ENCODE data around the gene CCSER1.

CCSER1 gene

GRCh38 chr4:91596718-91597117, 1469.5 kb downstream of the CCSER1 start:
- no peaks in the 10 kb centered on the region for H3K36me3 ChIP-seq
- TF ChIP-seq CTCF (IDR thresholded peaks at IDR 0.05; ENCODE audit: low read depth, low read length): no peak
- no peaks in the 10 kb centered on the region for H3K4me1 ChIP-seq
- no peaks in the 10 kb centered on the region for H3K27me3 ChIP-seq
- no peak for DNase-seq
- no peak overlapping the region for H3K4me3 ChIP-seq (ENCODE audit: low read depth, low read length)
- no peaks in the 10 kb centered on the region for H3K9me3 ChIP-seq

DNA sequence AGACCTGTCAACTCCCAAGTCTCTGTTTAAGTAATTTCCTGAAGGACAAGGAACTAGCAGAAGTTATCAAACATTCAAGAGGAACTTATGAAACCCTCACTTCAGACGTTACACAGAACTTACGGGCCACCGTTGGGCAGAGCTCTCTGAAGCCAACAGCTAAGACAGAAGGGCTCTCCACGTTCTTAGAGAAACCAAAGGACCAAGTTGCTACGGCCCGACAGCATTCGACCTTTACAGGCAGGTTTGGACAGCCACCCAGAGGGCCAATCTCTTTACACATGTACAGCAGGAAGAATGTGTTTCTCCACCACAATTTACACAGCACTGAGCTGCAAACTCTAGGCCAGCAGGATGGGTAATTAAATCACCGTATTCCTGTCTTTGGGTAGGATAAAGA, 1471.5 kb downstream of the CCSER1 start:
- Histone ChIP-seq H3K9me3 (no peaks in the 10 kb centered on the region), H3K36me3 (no peaks in the 10 kb centered on the region), H3K4me3 (ENCODE audit: low read depth, low read length) (no peak overlapping the region), H3K27me3 (no peaks in the 10 kb centered on the region), H3K4me1 (no peaks in the 10 kb centered on the region)
- TF ChIP-seq CTCF (IDR thresholded peaks at IDR 0.05; ENCODE audit: low read depth, low read length): no peak
- no peak for DNase-seq

DNA sequence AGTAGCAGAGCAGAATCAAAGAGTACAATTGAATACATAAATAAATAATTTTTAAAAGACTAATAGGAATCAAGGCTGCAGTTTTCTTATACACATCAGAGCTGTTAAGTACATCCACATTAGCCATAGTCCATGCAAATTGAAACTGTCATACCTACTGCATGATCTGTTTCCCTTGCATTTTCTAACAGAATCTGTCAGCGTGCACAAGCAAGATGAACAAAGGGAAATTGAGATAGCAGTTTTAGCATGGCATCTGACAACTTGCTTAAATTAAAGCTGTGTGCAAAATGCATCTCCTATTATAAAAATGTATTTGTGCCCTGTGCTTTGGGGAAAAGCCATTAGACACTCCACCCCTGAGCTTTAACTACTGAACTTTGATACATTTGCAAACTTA, 1473.1 kb downstream of the CCSER1 start:
- Histone ChIP-seq H3K27me3 (no peaks in the 10 kb centered on the region), H3K4me1 (no peaks in the 10 kb centered on the region), H3K36me3 (no peaks in the 10 kb centered on the region), H3K9me3 (no peaks in the 10 kb centered on the region), H3K4me3 (ENCODE audit: low read depth, low read length) (no peak overlapping the region)
- DNase-seq: no peak
- no peak for TF ChIP-seq CTCF (IDR thresholded peaks at IDR 0.05; ENCODE audit: low read depth, low read length)

GRCh38 chr4:91601401-91601800, 1474.2 kb downstream of the CCSER1 start:
- H3K4me1 ChIP-seq: no peaks in the 10 kb centered on the region
- no peak for TF ChIP-seq CTCF (IDR thresholded peaks at IDR 0.05; ENCODE audit: low read depth, low read length)
- H3K9me3 ChIP-seq: no peaks in the 10 kb centered on the region
- no peak overlapping the region for H3K4me3 ChIP-seq (ENCODE audit: low read depth, low read length)
- H3K27me3 ChIP-seq: no peaks in the 10 kb centered on the region
- DNase-seq: no peak
- no peaks in the 10 kb centered on the region for H3K36me3 ChIP-seq

GRCh38 chr4:91611782-91612181, 1484.6 kb downstream of the CCSER1 start:
- DNase-seq: no peak
- no peak overlapping the region for H3K4me3 ChIP-seq (ENCODE audit: low read depth, low read length)
- no peaks in the 10 kb centered on the region for H3K9me3 ChIP-seq
- H3K36me3 ChIP-seq: no peaks in the 10 kb centered on the region
- H3K27me3 ChIP-seq: no peaks in the 10 kb centered on the region
- no peaks in the 10 kb centered on the region for H3K4me1 ChIP-seq
- no peak for TF ChIP-seq CTCF (IDR thresholded peaks at IDR 0.05; ENCODE audit: low read depth, low read length)

DNA sequence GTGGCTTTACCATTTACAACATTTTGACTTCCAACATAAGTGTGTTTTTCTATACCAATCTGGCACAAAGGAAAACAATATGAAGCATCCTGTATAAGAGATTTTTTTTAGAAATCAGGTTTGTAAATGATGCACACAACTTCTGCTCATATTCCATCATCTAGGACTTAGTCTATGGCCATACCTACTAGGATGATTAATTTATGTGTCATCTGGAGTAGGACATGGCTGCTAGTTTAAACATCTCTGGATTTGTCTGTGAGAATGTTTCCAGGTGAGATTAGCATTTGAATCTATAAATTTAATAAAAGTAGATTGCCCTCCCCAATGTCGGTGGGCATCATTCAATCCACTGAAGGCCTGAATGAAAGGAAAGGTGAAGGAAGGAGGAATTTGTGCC, 1493.8 kb downstream of the CCSER1 start:
- H3K4me1 ChIP-seq: no peaks in the 10 kb centered on the region
- no peak for TF ChIP-seq CTCF (IDR thresholded peaks at IDR 0.05; ENCODE audit: low read depth, low read length)
- no peak overlapping the region for H3K4me3 ChIP-seq (ENCODE audit: low read depth, low read length)
- H3K27me3 ChIP-seq: no peaks in the 10 kb centered on the region
- no peak for DNase-seq
- H3K36me3 ChIP-seq: no peaks in the 10 kb centered on the region
- no peaks in the 10 kb centered on the region for H3K9me3 ChIP-seq

Data from BE2C (cell line).